Stimulated activated CD4-positive, alpha-beta T cell treated with anti-CD3 and anti-CD28 coated beads, Interleukin-15, amount 100 ng/mL, for 1 hour (primary cell): ENCODE data around the gene IL21.

Experiments used
- DNase-seq, 2 donors: peaks; one replicate each; pipeline ENCODE4 v3.0.0-alpha.2; 2020; ENCODE audit warnings: low read depth in 1 of 2, low spot score in 1 of 2

IL21 gene

DNA sequence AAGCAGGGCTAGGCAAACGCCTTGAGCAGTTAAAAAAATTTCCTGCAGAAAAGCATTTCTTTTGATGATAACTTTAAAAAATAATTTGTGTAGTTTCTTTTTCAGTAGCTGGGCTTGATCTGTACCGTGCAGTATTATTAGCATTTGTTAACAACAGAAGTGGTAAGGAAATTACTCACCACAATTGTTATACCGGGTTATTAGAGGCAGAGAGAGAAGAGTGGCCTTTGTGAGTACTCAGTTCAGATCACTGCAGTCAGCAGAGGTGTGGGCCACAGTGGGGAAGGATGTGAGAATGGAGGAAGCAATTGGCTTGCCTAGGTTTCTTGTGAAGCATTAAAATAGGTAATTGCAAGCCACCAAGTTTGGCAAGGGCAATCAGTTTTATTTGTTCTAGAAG is 14.3 kb upstream of the IL21 start:
- no peak for DNase-seq

DNA sequence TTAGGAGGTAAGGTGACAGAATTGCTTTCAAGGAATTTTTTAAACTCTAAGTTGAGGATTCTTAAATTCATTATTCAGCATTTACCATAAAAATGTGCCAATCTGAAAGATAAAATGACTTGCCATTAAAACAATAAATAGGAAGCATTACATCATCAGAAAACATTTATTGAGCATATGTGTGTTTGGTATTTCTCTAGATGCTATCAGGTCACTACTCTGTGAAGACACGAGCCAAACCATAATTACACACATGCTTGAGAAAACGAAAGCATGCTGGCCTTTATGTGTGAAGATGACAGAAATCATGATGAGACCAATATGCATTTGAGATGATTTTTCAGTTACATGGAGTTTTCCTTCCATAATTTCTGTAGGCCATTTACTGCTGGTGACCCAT is 12.3 kb upstream of the IL21 start:
- no peak for DNase-seq

- no peak for DNase-seq
These were observed 11.7 kb upstream of the IL21 start for GRCh38 chr4:122632396-122633143.

DNA sequence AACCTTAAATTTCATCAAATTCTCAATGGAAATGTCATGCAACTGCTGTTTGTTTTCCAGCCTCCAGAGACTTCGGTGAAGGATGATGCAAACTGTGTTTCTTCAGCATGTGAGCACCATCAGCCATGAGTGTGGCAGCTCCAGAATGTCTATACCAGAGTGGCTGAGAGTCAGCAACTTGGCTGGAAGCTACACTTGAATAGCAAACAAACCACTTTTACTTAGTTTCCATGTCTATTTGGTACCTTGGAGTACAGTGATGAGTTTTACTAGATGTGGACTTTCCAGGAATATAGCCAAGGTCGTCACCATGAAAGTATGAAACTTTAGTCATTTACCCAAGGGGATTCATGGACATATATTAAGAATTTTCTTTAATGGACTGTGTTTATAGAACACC is 4.3 kb upstream of the IL21 start:
- no peak for DNase-seq

DNA sequence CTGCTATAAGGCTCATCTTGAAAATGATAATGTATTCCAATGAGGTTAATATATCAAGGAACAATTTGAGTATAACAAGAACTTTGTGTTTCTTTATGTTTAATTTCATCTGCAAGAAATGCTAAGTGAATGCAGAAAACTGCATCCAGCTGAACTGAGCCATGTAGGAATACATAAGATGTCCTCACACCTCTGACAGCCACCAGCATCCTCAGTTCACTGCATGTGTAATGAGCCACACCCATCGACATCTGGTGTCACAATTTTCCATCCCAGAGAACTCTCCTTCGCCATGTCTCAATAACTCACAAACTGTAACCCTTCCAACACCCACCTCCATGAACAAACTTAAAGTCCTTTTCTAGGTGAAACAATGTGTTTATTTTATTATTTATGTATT is 3.3 kb upstream of the IL21 start:
- no peak for DNase-seq

DNA sequence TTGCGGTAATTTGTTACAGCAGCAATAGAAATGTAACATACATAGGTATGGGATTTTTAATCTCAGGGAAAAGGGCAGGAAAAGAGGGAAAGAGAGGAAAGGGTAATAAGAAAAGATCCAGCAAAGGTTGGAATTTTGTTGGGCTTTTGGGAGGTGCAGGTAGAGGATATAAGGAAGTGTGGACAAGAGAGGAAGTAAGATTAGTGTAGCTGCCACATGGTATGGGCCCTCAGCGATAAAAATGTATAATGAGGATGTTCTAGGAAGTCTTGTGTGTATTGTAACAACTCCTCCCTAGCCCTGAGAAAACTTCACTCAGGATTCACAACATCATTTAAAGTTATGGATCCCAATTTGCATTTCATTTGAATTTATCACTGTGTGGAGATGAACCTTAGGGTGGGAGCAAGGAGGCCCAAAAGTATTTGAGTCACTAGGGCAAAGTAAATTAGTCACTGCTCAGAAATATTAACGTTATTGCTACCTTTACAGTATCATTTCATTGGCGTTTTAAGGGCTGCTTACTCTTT is 2.8 kb upstream of the IL21 start:
- no peak for DNase-seq

DNA sequence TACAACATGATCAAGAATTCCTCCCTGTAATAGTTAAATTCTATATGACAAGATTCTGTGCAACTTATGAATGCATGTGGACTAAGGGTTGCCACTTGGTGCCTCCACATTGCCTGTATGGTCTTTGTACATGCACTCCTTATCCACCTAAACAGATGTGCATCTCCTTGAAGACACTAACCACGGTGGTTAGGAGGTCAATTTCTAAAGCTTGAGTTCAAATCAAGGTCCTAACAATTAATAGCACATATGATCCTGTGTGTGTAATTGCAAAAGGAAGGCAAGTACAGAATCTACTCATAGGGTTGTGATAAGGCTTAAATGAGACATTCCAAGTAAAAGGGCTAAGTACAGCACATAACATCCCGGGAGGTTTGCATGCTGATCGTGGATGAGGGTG is 1.5 kb upstream of the IL21 start:
- no peak for DNase-seq

- DNase-seq = no peak
These were observed 1.3 kb downstream of the IL21 start for GRCh38 chr4:122619611-122620010.

DNA sequence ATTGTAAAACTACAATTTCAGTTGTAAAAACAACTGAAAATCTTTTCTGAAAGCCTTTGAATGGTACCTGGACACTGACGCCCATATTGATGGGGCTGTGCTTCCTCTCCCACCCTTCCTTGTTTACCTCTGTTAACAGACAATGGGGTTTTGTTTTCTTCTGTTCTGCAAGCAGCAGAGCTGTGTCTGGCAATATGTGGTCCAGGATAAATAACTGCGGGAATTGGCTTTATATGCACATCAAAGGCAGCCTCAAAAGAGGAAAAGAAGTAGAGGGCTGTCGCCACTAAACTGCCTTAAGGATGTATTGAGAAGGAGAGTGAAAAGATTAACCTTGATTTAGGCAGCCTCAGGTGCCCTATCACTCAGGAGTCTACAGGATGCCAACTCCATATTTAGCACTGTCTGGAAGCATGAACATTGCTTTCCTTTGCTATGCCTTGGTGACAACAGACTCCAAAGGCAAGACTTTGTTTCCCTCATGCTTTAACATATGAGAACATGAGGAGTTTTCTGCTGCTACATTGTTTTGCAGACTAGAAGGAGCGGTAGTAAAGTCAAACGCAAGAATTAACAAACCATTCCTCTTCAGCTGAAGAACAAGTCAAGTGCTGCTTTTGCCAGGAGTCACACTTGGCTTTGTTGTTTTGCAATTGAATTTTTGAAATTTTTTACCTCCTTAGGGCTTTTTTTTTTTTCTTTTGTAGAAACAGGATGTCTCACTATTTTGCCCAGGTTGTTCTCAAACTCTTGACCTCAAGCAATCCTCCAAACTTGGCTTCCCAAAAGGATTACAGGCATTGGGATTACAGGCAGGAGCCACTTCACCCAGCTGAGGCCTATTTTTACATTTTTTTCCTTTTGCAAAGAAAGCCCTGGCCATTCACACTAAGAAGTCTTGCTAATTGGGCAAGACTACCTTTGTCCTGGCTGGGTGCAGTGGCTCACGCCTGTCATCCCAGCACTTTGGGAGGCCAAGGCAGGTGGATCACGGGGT is 3.0 kb downstream of the IL21 start:
- no peak for DNase-seq

GRCh38 chr4:122616915-122617596 is 3.8 kb downstream of the IL21 start:
- no peak for DNase-seq

GRCh38 chr4:122614621-122615020 is 6.2 kb downstream of the IL21 start:
- DNase-seq = no peak

- DNase-seq = no peak
These were observed 8.3 kb downstream of the IL21 start for GRCh38 chr4:122612540-122612939.

GRCh38 chr4:122606364-122607043 is 14.4 kb downstream of the IL21 start:
- no peak for DNase-seq

DNA sequence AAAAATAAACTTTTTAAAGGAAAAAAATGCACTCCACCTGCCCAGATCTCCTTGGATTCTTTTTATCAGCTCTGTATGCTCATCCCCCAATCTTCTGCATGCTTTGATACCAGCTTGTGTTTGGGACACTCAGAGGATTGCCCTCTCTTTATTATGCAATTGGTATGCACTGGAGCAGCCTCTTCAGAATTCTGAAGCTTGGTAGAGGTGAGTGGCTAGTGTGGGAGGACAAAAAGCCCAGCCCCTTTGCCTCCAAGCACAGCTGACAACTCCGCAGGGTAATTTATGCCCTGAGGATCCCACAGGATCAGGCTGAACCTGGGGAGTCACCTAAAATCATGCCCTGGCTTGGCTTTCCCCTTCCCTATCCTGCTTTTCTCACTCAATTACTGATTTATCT is 16.7 kb downstream of the IL21 start:
- DNase-seq = no peak

GRCh38 chr4:122603156-122603574 is 17.7 kb downstream of the IL21 start:
- no peak for DNase-seq

- DNase-seq = no peak
These were observed 18.4 kb downstream of the IL21 start for GRCh38 chr4:122602277-122603142.

- DNase-seq = no peak
These were observed 29.7 kb downstream of the IL21 start for GRCh38 chr4:122591196-122591595.

GRCh38 chr4:122588453-122589238 is 32.2 kb downstream of the IL21 start:
- DNase-seq = no peak

DNA sequence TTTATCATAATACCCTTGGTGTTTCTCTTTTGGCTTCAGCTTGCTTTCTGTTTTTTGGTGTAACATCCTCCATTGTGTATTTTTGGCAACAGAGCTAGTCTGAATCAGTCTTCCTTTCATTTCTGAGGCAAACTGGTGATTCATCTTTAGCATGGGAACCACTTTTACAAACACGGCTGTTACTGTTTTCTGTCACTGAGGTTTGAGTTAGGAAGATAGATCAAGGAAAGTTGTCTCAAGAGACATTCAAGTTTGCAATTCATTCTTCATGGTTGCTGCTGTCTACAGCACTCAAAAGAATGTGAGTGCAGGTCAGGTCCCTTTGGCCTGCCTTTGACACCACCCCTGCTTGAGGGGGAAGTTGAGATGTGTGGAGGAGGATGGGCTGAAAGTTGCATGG is 36.3 kb downstream of the IL21 start:
- DNase-seq = no peak
